ENCODE data around the gene SPAM1.
"Not testable (repeated sequence)": the region's sequence is repeated elsewhere in the genome, so short reads cannot be mapped to it uniquely, and the experiment has no call there.

SPAM1 gene

DNA sequence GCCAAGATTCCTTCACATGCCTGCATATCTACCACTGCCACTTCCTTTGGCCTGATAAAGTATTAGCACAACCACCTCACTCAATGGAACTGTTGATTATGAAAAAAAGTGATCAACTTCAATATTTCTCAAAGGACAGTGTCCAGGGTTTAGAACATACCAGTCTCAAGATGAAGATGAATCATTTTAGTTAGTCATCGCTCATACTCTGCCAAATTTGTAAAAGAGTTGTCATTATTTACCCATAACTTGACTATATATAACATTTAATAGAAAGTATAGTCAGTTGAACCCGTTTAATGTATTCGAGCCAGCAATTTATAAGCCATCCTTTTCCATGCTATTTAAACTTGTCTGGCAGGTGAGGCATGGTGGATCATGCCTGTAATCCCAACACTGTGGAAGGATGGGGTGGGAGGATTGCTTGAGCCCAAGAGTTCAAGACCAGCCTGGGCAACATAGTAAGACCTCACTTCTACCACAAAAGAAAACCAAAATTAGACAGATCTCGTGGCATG lies 33.2 kb downstream of the SPAM1 start:
- no peak for DNase-seq

DNA sequence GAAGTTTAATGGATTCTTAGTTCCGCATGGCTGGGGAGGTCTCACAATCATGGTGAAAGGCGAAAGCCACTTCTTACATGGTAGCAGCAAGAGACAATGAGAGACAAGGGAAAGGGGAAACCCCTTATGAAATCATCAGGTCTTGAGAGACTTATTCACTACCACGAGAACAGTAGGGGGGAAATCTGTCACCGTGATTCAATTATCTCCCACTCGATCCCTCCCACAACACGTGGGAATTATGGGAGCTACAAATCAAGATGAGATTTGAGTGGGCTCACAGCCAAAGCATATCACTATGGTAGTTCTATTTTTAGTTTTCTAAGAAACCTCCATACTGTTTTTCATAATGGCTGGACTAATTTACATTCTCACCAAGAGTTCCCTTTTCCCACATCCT lies 36.7 kb downstream of the SPAM1 start:
- peak; percentile 12 for DNase-seq

DNA sequence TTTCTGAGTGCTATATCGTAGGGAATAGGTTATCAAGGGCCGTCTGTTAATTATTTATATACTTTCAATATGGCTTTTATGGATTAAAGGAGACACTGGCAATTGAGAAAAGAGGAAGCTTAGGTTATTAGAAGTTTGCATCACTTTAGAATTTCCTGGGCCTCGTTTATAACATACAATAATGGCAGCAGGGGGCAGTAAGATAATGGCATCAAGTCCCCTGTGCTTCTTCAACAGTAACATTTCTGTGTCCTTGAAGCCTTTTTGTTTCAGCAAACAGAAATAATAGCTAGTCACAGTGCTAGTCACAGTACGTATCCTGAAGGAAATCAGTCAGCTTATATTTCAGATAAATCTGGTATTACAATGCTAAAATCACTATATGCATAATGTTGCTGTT lies 41.9 kb downstream of the SPAM1 start:
- DNase-seq: peak; percentile 48

DNA sequence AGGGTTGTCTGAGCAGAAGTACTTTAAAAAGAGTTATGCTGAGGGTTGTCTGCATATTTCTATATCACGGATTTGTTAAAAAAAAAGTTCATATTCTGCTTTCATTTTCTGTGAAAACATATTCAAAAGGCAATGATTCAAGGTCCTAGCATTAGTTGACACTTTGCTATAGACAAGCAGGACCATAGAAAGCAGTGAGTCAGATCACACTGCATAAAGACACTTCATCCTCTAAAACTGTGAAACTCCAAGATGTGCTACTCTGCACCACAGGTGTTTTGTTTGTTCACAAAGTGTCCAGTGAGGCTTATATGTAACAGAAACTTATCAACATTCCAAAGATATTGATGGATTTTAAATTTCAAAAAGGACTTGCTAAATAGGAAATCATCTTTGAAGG lies 47.0 kb downstream of the SPAM1 start:
- DNase-seq: no peak

DNA sequence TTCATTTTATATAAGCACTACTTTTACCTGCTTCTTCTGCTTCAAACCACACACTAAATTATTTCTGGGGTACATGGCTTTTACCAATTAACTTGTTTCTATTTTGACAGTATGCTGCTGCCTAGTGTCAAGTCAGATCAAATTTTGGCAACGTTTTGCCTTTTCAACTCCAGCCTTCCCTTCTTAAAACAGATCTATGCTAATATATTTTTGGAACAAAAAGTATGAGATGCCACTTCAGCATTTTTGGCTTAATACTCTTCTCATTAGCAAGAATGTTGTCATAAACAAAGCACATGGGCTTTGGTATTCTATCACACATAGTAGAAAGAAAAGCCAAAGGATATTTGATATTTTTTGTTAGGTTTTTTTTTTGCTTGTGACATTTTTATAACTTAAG lies 47.8 kb downstream of the SPAM1 start:
- DNase-seq: no peak

DNA sequence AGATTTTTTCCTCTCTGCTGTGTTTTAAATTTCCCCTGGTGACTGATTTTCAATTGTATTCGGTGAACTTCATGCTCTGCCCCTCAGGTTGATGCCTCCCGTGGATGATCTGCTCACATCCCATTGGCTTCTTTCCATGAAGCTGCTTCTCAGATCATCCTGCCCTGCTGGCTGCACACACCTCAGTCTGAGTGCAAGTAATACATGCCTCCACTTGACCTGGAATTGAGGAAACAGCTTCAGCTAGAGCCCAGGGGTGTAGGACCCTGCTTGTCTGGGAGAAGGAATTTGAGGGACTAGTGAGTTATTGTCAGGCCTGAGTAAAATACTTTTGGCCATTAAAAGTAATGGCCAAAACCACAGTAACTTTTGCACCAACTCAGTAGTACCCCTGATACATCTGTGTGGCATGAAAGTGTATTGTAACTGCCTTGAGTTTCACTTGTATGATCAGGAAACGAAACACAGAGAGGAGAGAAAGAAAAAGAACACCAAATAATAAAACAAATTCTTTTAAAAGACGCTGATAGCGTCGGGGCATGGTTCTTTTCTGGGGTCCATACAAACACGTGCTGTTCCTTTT lies 49.4 kb downstream of the SPAM1 start:
- no peak for DNase-seq

DNA sequence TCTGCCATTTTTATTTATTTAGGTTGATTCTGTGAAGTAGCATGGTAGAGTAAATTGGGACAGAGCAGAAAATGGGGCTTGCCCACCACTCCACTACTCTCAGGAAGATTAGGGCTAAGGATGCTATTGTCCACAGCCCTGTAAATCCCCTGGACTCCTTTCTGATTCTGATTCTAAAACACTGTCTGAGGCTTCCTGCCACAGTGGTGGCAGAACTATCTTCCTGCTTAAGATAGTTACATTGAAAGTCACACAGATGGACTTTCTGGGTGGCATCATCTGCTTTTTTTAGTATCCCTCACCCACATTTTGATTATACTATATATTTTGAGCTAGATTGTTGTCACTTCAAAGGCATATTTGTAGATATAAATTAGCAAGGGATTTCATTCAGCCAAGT lies 50.0 kb downstream of the SPAM1 start:
- DNase-seq: no peak

DNA sequence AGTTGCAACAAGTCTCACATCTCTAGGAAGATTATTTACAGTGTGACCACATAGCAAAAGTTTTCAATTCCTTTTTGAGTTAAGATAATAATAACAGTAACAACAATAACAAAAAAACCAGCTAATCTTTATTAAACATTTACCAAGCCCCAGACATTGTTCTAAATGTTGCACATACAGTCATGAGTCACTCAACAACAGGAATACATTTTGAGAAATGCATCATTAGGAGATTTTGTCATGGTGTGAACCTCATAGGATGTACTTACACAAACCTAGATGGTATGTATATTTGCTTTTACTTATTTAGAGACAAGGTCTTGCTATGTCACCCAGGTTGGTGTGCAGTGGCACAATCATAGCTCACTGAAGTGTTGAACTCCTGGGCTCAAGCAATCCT lies 52.0 kb downstream of the SPAM1 start:
- DNase-seq: no peak

DNA sequence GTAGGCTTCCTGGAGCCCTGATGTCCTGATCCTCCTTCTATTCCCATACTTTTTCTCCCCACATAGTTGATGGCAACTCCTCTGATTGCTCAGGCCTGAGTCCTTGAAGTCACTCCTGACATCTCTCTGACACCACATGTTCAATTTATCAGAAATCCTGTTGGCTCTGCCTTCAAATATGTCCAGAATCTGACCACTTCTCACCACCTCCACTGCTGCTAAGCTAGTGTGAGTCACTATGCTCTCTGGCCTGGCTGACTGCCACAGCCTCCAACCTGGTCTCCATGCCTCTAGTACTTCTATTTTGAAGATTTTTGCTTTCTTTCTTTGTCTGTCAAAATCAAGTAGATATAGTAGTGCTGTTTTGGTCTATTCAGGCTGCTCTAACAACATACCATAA lies 54.8 kb downstream of the SPAM1 start:
- peak; percentile 10 for DNase-seq

DNA sequence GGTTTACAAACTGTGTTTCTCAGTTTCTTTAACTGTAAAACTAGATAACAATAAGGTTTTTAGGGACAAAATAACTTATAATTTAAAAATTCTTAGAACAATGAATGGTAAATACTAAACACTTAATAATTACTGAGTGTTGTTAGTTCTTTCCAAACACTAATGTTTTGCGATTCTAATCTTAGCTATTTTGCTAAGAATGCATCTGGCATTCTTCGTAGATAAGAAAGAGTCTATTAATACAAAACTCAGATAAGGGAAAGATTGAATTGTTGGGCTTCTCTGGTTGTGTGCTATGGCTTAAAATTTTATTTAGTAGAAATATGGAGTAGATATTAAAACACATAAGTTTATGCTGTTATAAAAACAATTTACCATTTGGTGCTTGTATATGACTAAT lies 62.4 kb downstream of the SPAM1 start:
- DNase-seq: no peak

DNA sequence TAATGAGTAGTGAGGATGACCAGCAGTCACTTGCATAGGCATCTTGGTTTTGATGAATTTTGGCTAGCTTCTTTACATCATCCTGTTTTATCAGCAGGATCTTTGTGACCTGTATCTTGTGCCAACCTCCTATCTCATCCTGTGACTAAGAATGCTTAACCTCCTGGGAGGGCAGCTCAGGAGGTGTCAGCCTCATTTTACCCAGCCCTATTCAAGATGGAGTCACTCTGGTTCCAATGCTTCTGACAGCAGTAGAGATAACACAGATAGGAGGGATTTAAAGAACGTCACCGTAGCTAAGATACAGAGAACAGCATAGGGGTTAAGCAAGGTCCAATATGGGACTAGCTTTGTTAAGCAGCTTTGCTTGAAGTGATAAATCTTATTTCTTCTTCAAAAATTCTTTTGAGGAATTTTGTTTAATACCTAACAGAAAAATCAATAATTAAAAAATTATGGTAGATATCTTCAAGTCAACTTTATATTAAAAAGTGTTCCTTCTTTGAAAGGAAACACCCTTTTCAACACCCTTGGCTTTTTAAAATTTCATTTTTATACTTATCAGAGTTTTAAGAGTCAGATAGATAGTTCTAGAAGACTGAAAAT lies 68.0 kb downstream of the SPAM1 start:
- DNase-seq: no peak

DNA sequence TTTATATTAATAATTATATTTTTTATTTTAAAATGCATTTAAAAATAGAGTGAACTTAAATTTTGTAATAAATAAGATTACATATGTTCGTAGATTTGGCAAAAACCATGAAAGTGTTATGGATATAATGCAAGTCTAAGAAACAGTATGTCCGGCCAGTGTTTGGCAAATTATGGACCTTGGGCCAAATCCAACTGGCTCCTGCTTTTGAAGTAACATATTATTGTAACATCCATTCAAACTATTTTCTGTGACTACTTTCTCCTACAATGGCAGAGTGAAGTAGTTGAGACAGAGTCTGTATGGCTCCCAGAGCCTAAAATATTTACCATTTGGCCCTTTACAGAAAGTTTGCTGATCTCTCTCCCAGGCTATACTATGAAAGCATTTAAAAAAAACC lies 69.0 kb downstream of the SPAM1 start:
- no peak for DNase-seq

DNA sequence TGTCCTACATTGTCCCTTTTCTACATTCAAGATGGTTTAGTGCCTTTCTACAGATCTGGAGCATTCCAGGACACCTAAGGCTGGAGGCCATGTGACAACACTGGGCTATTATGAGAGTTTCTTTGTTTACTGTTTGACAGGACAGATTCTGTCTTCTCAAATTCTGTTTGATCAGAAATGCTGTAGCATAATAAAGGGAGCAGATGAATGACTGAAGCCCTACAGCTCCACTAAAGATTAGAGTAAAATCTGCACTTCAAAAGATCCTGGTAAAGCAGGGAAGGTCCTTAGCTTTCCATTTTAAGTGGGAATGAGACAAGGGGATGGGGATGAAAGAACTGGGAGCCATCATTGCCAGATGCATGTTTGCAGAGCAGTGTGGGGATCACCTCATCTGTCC lies 69.4 kb downstream of the SPAM1 start:
- DNase-seq: peak; percentile 11

DNA sequence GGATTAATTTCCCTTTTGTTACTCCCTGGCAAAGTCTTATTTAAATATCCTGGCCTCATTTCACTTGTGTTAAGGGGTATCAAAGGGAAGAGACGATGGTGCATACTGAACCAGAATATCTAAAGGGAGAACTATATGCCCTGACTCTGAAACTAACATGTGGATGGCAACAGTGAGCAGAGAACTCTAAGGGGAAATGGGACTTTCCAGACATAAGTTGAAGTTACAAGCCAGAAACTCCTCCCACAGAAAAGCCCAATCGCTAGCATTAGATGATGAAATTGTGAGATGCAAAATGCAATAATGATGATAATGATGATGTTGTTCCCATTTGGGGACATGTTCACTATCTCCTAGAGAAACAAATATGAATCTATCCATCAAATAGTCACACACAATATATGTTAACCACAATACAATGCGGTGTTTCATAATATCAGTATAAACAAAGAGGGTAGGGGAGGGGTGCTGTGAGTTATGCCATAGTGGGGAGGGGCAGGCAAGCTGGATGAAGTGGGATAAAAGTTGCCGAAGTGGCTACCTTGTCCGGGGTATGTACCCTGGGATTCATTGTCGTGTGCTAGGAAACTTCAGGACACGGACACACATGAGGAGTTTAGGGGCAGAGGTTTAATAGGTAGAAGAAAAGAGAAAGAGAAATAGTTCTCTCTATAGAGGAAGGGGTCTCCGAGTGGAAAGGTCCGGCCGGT lies 70.7 kb downstream of the SPAM1 start:
- DNase-seq: no peak

DNA sequence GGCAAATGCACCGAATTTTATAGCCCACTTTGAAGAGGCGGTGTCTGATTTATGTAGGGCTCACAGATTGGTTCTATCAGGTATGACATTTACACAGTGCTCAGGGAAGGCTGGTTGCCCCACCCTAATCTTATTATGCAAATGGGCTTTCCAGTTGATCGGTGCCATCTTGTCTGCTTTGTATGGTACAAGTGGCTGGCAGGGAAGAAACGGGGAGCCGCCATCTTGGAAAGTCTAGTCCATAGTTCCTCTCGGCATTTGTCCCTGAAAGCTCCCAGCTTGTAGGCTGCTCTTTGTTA lies 71.2 kb downstream of the SPAM1 start:
- no peak for DNase-seq

DNA sequence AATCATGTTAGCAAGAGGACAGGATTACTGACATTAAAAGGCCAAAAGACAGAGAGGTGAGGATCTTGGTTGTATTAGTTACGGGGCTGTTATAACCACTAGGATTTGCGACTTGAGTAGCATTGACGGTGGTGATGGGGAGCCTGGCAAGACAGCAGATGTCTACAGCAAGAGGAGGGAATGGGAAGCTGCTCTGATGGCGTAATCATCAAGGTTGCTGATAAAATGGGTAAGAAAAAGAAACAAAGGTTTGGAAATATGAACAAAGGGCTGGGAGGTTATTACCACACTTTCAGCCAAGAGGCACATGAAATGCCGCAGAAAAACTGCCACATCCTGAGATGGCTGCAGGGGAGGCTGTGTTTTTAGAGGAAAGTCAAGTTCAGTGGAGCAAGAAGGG lies 73.9 kb downstream of the SPAM1 start:
- no peak for DNase-seq

DNA sequence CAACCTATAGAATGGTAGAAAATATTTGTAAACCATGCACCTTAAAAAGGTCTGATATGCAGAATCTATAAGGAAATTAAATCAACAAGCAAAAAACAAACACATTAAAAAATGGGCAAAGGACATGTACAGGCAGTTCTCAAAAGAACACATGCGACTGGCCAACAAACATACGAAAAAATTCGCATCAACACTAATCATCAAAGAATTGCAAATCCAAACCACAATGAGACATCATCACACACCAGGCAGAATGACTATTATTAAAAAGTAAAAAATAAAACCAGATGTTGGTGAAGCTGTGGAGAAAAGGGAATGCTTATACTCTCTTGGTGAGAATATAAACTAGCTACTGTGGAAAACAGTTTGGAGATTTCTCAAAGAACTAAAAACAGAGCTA lies 74.7 kb downstream of the SPAM1 start:
- DNase-seq: no peak

DNA sequence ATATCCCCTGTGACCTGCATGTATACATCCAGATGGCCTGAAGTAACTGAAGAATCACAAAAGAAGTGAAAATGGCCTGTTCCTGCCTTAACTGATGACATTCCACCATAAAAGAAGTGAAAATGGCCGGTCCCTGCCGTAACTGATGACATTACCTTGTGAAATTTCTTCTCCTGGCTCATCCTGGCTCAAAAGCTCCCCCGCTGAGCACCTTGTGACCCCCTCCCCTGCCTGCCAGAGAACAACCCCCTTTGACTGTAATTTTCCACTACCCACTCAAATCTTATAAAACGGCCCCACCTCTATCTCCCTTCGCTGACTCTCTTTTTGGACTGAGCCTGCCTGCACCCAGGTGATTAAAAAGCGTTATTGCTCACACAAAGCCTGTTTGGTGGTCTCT lies 83.3 kb downstream of the SPAM1 start:
- DNase-seq: not testable (repeated sequence)

DNA sequence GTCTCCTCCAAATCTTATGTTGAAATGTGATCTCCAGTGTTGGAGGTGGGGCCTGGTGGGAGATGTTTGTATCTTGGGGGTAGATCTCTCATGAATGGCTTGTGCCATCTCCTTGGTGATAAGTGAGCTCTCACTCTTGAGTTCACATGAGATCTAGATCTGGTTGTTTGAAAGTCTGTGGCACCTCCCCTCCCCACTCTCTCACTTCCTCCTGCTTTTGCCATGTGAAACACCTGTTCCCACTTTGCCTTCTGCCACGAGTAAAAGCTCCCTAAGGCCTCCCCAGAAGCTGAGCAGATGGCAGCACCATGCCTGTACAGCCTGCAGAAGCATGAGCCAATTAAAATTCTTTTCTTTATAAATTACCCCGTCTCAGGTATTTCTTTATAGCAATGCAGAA lies 84.3 kb downstream of the SPAM1 start:
- peak; percentile 11 for DNase-seq
